Spleen (tissue), 11 donors: ENCODE results near the gene NTRK1. TPM values are rescaled to one million over a fixed set of nuclear protein-coding genes. Genes with fewer than 3 reads are reported as not detected.

Source experiments
- DNase-seq: peaks from one replicate; pipeline ENCODE4 v3.0.0-alpha.2; 2020
- H3K27ac ChIP-seq, 8 donors: fragments of 200-600 bp; sonication (generic) in 7 of 8; 1 replicate in 4 of 8; 2 replicates in 4 of 8; pipeline versions ENCODE4 v1.5.0 to v1.8.0; 2016 to 2021; ENCODE audit warnings: inconsistent platforms in 4 of 8, mild to moderate bottlenecking in 4 of 8, moderate library complexity in 1 of 8
- H3K27me3 ChIP-seq, 7 donors: fragments of 200-600 bp; sonication (generic) in 6 of 7; replicated peaks in 1 of 7; 1 replicate in 4 of 7; 2 replicates in 3 of 7; pipeline versions ENCODE4 v1.5.0 to v1.8.0; 2016 to 2021; ENCODE audit warnings: inconsistent platforms in 3 of 7, mild to moderate bottlenecking in 1 of 7
- H3K36me3 ChIP-seq, 6 donors: fragments of 200-600 bp; sonication (generic) in 5 of 6; 1 replicate in 4 of 6; 2 replicates in 2 of 6; pipeline versions ENCODE4 v1.5.0 to v1.8.0; 2016 to 2021; ENCODE audit warnings: inconsistent platforms in 2 of 6
- H3K4me1 ChIP-seq, 6 donors: fragments of 200-600 bp; sonication (generic) in 5 of 6; 1 replicate in 3 of 6; 2 replicates in 3 of 6; pipeline versions ENCODE4 v1.5.0 to v1.8.0; 2016 to 2021; ENCODE audit warnings: inconsistent platforms in 3 of 6
- H3K4me3 ChIP-seq, 8 donors: fragments of 200-600 bp; sonication (generic) in 7 of 8; 1 replicate in 4 of 8; 2 replicates in 4 of 8; pipeline versions ENCODE4 v1.5.0 to v1.8.0; 2016 to 2021; ENCODE audit warnings: inconsistent platforms in 4 of 8, mild to moderate bottlenecking in 4 of 8, moderate library complexity in 2 of 8
- H3K9me3 ChIP-seq, 8 donors: fragments of 200-600 bp; sonication (generic) in 7 of 8; 1 replicate in 4 of 8; 2 replicates in 4 of 8; pipeline versions ENCODE4 v1.5.0 to v1.8.0; 2016 to 2021; ENCODE audit warnings: inconsistent platforms in 4 of 8
- CTCF ChIP-seq, 11 experiments: fragments of 200-600 bp in 7 of 11; fragments of 450-650 bp in 4 of 11; sonication (generic) in 4 of 11; IDR thresholded peaks in 8 of 11; conservative IDR thresholded peaks in 3 of 11; 1 replicate in 7 of 11; 2 replicates in 4 of 11; pipeline versions ENCODE4 v1.4.0 to v1.8.0; 2016 to 2021; ENCODE audit warnings: antibody characterized with exemption in 11 of 11, inconsistent platforms in 4 of 11, mild to moderate bottlenecking in 1 of 11
- POLR2A ChIP-seq, 3 donors: fragments of 450-650 bp; IDR thresholded peaks; one replicate each; pipeline ENCODE4 v1.5.1; 2017; ENCODE audit warnings: antibody characterized with exemption in 3 of 3, mild to moderate bottlenecking in 1 of 3
- POLR2AphosphoS5 ChIP-seq, 3 donors: sonication (generic); formaldehyde crosslinking; IDR thresholded peaks; one replicate each; pipeline ENCODE4 v1.5.1; 2017; ENCODE audit warnings: antibody characterized with exemption in 3 of 3
- WGBS, 5 donors: extraction: QIAGEN DNeasy Blood & Tissue Kit in 3 of 5; methylation state at CpG; one replicate each; pipeline versions ENCODE4 v1.1.5 to v1.1.7; 2013 to 2018; 5-methylcytosine and 5-hydroxymethylcytosine counted together
- intact Hi-C: fragments of 100-400 bp; cut with DNase I; formaldehyde crosslinking; loops from one replicate; pipeline ENCODE4 v1.15.0; 2023; ENCODE audit warnings: low total_unique reads
- polyA plus RNA-seq, 3 donors: library from polyadenylated mRNA; stranded (reverse); fragments of 200-250 nt; gene quantifications; one replicate each; pipeline ENCODE4 v1.2.1, GENCODE V29; 2013
- total RNA-seq, 7 donors: library from RNA; depleted of rRNA in 3 of 7; stranded (reverse); fragments of >200 nt in 3 of 7; fragmentation: NEBNext Ultra II Directional in 4 of 7; extraction: Animal tissue kit (Norgen Biotek cat#: 25700) in 4 of 7; gene quantifications; one replicate each; pipeline versions ENCODE4 v1.1.0 to v1.2.1, GENCODE V29; 2016 to 2021
- donor health status: healthy with polysubstance abuse.
- donor health status: DM: no; HTN: no; CAD: no; lungs with moderate emphysema.
- donor health status: DM: no; HTN: no; CAD: no.
- donor health status: Bipolar disorder and iron deficiency.
- donor health status: healthy.
- donor health status: DM: no; HTN: no; CAD: no.
- donor health status: DM: yes; HTN: yes; CAD: no.

The NTRK1 gene
- total and polyA plus RNA-seq, 10 donors, result 0.09 to 1.4 (median 0.24) TPM; not detected in 4

GRCh38 chr1:156813298-156813697 lies 47.4 kb upstream of the NTRK1 start:
- WGBS, 5 donors, result 55 to 71% (median 62%) methylated on average over 10 of the region's 10 CpGs
- no peak for DNase-seq
- H3K4me1 ChIP-seq, result peaks cover 7 to 62% (median 48%) of the 10 kb centered on the region in 6 donors
- H3K27me3 ChIP-seq, result peaks cover 0 to 10% (median 0%) of the 10 kb centered on the region in 7 donors
- H3K4me3 ChIP-seq, result peak overlapping the region in 7 of 8 donors; percentile 4 to 71 (median 45)
- H3K27ac ChIP-seq, result peak overlapping the region in 5 of 8 donors; percentile 45 to 93 (median 88)
- peaks cover 0 to 19% (median 0%) of the 10 kb centered on the region in 6 donors for H3K36me3 ChIP-seq
- H3K9me3 ChIP-seq, result no peaks in the 10 kb centered on the region
- intact Hi-C loops, result no loop called here
- TF ChIP-seq POLR2AphosphoS5 (IDR thresholded peaks at IDR 0.05), result no peak
- no peak for TF ChIP-seq CTCF (IDR thresholded peaks at IDR 0.05 in 8 of 11, conservative IDR thresholded peaks at IDR 0.05 in 3 of 11)
- no peak for TF ChIP-seq POLR2A (IDR thresholded peaks at IDR 0.05)

GRCh38 chr1:156813750-156814570 lies 46.7 kb upstream of the NTRK1 start:
- Histone ChIP-seq H3K4me1 (peaks cover 7 to 56% (median 48%) of the 10 kb centered on the region in 6 donors), H3K36me3 (peaks cover 0 to 18% (median 0%) of the 10 kb centered on the region in 6 donors), H3K27me3 (peaks cover 0 to 10% (median 0%) of the 10 kb centered on the region in 7 donors), H3K27ac (peak overlapping the region in 7 of 8 donors; percentile 36 to 93 (median 86)), H3K4me3 (peak overlapping the region; percentile 4 to 71 (median 44)), H3K9me3 (no peaks in the 10 kb centered on the region)
- 12 to 50% (median 14%) methylated on average over 12 to 60 of the region's 60 CpGs for WGBS, 5 donors
- TF ChIP-seq POLR2A (IDR thresholded peaks at IDR 0.05) (peak in 1 of 3 donors; percentile 18), CTCF (IDR thresholded peaks at IDR 0.05 in 8 of 11, conservative IDR thresholded peaks at IDR 0.05 in 3 of 11) (peak; percentile 39 to 80 (median 61)), POLR2AphosphoS5 (IDR thresholded peaks at IDR 0.05) (peak; percentile 62 to 80 (median 66))
- peak; percentile 92 for DNase-seq
- intact Hi-C loops, result no loop called here

- 62 to 88% (median 81%) methylated on average over 6 to 7 of the region's 7 CpGs for WGBS, 5 donors
- Histone ChIP-seq H3K27me3 (peaks cover 0 to 10% (median 0%) of the 10 kb centered on the region in 7 donors), H3K27ac (peak overlapping the region in 7 of 8 donors; percentile 45 to 93 (median 86)), H3K4me1 (peaks cover 7 to 56% (median 48%) of the 10 kb centered on the region in 6 donors), H3K9me3 (no peaks in the 10 kb centered on the region), H3K4me3 (peak overlapping the region; percentile 4 to 71 (median 44)), H3K36me3 (peaks cover 0 to 11% (median 0%) of the 10 kb centered on the region in 6 donors)
- DNase-seq, result no peak
- TF ChIP-seq POLR2AphosphoS5 (IDR thresholded peaks at IDR 0.05) (no peak), CTCF (IDR thresholded peaks at IDR 0.05 in 8 of 11, conservative IDR thresholded peaks at IDR 0.05 in 3 of 11) (no peak), POLR2A (IDR thresholded peaks at IDR 0.05) (no peak)
- intact Hi-C loops, result no loop called here
Measured at GRCh38 chr1:156814571-156815260, 45.9 kb upstream of the NTRK1 start.
